Ecto neural progenitor cell (in vitro differentiated cells): ENCODE data around the gene HMGCS1.
"Not testable (repeated sequence)": the region's sequence is repeated elsewhere in the genome, so short reads cannot be mapped to it uniquely, and the experiment has no call there.

Experiments used
- DNase-seq: peaks from one replicate; pipeline ENCODE4 v3.0.0-alpha.2; 2018; ENCODE audit warnings: low spot score

Gene HMGCS1

DNA sequence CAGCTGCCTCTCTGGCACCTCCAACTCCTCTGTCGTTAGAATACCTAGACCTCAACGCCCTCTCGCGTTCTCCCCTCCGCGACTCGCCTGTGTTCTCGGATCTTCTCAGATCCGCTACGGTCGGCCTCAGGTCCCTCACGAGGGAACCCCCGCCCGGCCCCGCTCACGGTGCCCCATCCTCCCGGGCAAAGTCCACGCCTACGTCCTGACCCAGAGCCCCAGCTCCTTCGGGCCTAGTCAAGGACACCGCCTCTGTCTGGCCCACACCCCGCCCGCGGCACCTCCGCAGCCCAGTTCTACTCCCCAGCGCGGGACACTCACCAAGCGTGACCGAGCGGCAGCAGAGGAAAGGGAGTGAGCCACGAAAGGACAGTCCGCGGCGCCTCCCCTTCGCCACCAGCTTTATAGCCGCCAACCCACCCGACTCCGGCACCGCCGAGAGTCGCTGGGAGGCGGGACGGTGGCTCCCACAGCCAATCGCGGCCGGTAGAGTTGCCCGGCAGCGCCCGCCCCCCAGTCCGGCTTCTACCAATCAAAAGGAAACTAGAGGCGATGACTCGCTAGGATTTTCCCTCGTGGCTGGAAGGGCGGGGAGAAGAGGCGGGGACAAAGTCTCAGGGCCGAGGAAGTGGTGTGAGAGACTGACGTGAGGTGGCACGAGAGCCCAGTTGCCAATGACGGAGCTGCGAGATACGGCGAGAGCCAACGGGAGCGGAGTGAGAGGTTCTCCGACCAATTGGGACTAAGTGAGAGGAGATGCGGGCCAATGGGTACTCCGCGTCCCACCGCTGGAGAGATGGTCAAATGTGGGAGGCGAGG, at the start of gene HMGCS1:
Gene HMGCS1 (minus strand): TSS at position 378 of the 819 bp plus-strand sequence. CDS start 14,447 bp downstream, outside the sequence.
- DNase-seq, result peak; percentile 99

DNA sequence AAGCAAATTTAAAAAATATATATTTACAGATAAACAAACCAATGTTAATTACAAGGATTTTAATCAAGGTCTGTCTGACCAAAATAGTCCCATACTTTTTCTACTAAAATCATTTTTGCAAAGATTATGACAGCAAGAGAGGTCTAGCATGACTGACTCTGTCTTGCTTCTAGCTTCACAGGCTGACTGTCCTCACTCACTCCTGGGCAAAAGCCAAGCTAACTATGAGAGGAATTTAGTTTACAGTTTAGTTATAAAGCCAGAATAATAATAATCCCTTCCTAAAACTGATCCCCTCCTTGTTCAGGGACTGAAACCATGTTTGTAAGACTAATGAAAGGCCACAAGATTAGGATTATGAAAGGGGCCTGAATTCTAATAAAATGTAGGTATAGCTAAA, 45.5 kb upstream of the HMGCS1 start:
- no peak for DNase-seq

DNA sequence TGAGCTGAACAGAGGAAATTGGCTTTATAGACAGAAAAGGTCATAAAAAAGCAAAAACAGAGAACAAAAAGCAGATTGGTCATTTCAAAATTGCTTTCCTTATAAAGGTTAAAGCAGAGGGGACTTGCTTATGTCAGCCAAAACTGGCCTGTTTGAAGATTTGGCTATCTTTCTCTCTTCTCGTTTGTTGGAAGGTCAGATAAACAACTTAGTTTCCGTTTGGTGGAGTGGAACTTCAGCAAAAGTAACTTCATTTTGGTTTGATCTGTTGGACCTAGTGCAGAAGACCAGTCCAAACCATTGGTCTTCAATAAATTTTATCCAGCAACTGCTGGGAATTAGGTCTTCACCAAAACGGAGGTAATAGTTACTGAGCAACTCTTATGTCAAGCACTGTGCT, 45.1 kb upstream of the HMGCS1 start:
- DNase-seq, result no peak

DNA sequence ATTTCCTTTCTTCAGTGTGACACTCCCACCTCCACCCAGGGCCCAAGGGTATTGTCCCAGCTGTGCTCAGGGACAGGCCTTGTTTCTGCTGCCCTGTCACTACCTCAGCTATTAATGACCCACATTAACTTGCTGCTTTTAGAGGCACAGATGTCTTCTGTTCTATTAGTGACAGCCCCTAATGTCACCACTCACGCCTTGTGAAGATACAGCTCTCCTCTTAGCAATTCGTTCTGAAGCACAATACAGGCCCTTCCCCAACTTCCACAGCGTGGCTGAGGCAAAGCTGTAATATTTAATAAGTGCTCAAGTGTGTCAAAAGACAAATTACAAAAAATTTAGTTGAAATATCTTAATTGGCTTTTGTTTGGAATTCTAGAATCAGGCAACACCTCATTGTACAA, 44.7 kb upstream of the HMGCS1 start:
- no peak for DNase-seq

DNA sequence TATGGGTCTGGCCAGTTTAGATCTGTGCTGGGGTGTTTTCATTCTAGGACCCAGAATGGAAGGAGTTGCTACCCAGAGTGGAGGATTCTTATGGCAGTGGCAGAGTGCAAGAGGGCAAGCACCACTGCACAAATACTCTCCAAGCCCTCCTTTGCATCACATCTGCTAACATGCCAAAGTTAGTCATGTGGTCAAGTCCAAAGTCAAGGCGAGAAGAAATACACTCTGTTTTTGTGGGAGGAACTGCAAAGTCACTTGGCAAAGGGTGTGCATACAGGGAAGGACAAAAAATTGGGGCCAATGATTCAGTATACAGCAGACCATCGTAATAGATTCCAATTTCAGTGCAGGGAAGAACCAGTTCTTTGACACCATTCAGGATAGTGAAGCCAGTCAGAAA, 43.9 kb upstream of the HMGCS1 start:
- no peak for DNase-seq

DNA sequence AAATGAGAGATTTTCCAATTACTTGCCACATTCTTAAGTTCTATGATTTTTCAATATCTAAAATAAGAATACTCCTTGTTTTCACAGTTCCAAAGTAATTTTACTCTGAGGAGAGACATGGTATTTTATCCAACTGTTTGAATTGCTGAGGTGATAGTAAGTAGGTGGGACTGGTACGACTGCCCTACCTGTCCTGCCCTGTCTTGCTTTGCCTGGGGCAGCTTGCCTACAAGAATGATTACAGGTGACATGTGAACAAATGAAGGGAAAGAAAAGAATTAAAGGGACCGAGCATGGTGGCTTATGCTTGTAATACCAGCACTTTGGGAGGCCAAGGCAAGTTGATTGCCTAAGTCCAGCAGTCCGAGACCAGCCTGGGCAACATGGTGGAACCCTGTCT, 41.6 kb upstream of the HMGCS1 start:
- no peak for DNase-seq

DNA sequence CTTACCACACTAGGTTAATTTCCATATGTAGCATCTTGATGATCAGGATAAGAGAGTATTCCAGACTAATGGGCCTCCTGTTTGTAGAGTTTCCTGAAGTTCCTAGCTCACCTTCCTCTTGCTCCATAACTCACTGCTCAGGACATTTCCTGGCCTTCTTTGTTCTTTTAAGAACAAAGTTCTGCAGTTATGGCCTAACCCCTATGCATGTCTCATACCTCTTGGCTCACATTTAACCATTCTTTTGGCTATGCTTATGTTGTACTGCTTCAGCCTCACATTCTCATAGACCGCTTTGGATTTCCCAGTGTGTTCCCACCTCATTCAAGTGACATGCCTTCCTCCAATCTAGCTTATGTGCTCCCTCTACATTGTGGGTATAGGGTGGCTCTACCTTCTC, 40.5 kb upstream of the HMGCS1 start:
- DNase-seq, result no peak

DNA sequence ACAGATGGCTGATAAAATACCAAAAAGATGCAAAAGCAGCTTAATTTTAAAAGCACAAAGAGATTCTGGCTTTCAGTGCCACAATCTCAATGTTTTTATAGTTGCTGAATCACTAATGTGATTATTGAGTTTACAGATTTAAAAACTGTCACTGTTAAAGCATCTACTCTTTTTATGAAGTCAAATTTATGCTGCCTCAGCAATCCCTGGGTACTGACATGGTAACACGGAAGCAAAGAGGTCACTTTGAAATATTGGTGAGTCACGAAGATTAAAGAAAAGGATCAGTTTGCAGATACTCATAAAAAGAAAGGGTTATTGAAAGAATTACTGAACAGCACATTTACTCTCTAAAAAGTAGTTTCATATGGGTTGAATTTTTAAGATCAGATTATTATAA, 39.7 kb upstream of the HMGCS1 start:
- no peak for DNase-seq

DNA sequence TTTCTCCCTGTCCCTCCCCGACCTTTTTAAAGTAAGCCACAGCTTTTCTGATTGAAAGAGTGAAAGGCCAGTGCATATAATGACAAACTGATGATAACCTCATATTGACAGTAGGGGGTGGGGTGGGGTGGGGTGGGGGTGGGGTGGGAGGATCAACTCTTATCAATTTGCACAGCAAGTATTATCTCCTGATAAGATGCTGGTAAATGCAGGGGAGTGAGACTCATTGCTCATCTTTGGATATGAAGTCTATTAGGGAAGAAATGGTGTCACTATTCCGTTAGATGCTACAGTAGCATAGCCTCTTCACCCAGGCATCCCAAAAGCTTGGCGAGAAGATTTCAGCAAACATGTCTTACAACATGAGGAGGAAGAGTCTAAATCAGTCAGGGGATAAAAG, 38.9 kb upstream of the HMGCS1 start:
- DNase-seq, result no peak

DNA sequence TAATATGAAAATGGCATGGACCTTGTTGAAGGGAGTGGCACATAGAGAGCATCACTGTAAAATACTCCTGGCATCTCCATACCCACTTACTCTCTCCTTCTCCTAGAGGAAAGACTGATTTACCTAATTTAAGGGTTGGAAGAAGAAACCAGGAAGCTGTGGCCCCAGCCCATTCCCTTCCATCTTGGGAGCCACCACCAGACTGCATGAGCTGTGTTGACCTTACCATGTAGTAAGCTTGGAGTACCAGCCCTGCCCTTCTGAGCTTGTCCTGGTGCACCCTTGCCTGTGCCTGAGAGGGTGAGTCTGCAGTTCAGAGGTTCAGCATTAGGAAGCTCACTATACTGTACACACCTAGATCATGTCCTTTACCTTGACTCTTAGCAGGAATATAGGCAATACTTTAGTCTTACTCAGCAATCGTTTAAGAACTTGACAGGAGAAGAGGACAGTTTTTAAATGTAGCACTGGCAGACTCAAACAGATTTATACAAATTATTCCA, 35.7 kb upstream of the HMGCS1 start:
- no peak for DNase-seq

DNA sequence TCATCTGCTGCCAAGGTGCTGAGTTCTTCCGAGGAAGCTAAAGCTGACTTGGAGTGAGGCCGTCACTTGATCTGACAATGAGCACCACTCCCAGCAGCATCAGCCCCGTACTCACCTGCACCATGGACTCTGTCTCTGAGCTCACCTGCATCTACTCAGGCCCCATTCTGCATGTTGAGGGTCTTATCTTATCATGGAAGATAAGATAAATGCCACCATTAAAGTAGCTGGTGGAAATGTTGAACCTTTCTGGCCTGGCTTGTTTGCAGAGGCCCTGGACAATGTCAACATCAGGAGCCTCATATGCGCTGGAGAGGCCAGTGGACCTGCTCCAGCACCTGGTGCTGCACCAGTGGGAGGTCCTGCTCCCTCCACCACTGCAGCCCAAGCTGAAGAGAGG, 35.0 kb upstream of the HMGCS1 start:
- DNase-seq, result no peak

DNA sequence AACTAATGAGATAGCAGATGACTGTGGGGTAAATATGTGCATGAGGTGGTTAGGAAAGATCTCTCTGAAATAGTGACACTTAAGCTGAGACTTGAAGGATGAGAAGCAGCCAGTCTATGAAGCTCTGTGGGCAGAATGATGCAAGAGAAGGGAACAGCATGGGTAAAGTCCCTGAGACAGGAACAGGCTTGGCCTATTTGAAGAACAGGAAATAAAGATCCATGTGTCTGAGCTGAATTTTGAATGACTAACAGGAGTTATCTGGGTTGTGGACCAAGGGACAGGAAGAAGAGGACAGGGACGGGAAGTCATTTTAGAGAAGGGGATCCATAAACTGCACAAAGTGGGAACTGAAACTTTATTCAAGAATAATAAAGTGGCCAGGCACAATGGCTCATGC, 25.6 kb upstream of the HMGCS1 start:
- no peak for DNase-seq

DNA sequence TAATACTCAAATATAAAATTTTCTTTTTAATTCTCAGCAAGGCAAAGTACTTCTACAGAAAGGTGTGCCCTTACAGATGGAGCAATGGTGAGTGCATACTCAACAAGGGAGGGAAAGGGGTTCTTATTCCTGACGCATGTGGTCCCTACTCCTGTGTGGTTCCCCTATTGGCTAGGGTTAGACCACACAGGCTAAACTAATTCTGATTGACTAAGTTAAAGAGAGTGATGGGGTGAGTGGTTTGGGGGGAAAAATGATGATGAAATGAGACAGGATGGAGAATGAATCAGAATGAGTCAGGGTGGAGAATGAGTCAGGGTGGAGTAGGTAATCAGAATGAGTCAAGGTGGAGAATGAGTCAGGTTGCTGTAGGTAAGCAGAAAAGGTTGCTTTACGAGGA, 22.9 kb upstream of the HMGCS1 start:
- DNase-seq, result no peak

DNA sequence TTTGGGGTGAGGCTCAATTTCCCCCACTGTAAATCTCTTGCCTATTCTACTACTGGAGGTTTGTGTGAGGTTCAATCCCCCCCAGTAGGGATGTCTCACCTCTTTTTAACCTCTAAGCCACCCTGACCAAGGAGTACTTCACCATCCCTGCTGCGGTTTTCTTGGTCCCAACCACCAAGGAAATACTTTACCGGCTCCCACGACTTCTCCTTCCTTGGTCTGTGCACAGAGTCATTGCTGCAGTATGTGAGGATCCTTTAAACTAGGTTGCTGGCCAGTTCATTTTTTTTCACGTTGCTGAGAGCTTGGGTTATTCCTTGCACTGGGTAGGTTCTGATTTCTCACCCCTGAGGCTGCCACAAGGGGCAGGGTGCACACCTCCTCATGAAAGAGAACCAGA, 22.5 kb upstream of the HMGCS1 start:
- no peak for DNase-seq

DNA sequence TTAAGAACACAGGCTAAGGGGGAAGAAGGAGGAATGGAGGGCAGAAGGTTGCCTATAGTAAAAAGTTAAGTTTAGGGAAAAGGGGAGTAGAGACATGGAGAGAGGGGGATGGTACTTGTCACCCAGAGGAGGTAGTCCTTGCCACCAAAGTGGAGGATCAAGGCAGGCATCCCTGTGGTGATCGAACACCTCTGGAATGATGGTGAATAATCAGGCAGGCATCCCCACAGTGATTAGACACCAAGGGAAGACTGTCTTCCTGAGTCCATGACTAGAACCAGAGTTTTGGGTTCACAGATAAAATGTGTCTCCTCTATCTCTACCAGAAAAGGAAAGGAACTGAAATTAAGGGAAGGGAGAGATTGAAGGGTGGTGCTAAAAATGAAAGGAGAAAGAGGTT, 19.2 kb upstream of the HMGCS1 start:
- DNase-seq, result no peak

DNA sequence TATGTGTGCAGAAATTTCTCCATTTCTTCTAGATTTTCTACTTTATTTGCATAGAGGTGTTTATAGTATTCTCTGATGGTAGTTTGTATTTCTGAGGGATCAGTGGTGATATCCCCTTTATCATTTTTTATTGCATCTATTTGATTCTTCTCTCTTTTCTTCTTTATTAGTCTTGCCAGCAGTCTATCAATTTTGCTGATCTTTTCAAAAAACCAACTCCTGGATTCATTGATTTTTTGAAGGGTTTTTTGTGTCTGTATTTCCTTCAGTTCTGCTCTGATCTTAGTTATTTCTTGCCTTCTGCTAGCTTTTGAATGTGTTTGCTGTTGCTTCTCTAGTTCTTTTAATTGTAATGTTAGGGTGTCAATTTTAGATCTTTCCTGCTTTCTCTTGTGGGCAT, 12.4 kb upstream of the HMGCS1 start:
- not testable (repeated sequence) for DNase-seq

DNA sequence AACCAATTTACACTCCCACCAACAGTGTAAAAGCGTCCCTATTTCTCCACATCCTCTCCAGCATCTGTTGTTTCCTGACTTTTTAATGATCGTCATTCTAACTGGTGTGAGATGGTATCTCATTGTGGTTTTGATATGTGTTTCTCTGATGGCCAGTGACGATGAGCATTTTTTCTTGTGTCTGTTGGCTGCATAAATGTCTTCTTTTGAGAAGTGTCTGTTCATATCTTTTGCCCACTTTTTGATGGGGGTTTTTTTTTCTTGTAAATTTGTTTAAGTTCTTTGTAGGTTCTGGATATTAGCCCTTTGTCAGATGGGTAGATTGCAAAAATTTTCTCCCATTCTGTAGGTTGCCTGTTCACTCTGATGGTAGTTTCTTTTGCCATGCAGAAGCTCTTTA, 10.3 kb upstream of the HMGCS1 start:
- not testable (repeated sequence) for DNase-seq

DNA sequence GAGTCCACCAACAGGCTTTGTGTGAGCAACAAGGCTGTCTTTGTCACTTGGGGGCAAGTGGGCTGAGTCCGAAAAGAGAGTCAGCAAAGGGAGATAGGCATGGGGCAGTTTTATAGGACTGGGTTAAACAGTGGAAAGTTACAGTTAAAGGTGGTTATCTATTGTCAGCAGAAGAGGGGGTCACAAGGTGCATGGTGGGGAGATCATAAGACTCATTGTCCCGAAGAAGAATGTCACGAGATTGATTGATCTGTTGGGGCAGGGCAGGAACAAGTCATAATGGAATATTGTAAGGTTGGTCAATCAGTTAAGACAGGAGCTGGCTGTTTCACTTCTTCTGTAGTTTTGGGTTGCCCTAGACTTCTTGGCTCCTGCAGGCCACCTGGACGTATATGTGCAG, 7.6 kb upstream of the HMGCS1 start:
- no peak for DNase-seq

DNA sequence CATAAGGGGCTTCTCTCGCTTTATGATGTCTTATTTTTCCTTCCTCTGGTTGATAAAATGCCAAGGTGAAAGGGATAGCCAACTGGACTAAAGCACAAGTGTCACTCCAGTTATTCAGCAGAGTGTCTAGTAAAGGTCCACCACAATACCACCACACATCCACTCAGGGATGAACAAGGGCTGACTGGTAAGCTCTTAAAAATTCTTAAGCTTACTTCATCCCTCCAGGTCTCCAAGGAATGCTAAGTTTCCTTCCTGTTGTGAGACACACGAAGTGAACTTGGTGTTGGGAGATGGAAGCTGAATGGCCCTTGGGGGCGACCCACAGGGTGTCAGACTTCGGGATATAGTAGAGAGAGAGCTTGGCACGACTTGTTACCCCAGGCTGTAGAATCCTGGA, 3.2 kb upstream of the HMGCS1 start:
- DNase-seq, result no peak

DNA sequence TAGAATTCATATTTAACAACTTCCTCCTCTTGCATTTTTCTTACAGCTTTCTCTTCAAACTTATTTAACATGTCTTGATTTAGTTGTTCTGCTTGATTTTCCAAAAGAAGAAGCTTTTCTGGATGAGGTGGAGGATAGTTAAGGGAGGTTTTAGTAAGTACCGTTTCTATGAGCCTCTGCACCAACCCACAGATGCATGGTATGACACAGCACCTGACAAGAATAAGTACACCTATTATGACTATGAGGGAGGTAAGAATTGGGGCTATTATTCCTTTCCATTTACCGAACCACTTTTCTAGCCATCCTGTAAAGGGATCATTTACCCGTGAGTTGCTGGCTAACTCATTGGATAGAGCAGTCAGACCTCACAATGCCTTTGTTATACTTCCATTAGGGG, 2.5 kb upstream of the HMGCS1 start:
- DNase-seq, result no peak

DNA sequence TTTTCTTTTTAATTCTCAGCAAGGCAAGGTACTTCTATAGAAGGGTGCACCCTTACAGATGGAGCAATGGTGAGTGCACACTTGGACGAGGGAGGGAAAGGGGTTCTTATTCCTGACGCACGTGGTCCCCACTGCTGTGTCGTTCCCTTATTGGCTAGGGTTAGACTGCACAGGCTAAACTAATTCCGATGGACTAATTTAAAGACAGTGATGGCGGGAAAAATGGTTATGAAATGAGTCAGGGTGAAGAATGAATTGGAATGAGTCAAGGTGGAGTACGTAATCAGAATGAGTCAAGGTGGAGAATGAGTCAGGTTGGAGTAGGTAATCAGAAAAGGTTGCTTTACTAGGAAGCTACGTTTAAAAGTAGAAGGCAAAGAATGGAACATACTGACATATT, 2.1 kb upstream of the HMGCS1 start:
- no peak for DNase-seq

DNA sequence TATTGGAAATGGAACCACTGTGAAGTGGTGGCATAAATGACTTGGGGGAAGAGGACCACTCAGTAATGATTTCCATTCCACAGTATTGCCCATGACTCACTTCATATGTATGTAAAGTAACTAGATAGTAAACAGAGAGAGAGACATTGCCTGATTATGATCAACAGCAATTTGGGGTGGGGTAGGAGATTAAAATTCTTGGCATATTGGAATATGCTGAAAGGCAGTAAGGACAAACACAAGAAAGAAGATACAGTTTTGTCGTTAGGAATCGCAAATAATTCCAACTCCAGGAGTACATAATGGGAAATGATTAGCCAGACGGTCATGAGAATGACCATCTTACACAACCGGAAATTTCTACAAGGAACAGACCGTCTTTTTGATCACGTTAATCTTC, 1.5 kb upstream of the HMGCS1 start:
- DNase-seq, result no peak

DNA sequence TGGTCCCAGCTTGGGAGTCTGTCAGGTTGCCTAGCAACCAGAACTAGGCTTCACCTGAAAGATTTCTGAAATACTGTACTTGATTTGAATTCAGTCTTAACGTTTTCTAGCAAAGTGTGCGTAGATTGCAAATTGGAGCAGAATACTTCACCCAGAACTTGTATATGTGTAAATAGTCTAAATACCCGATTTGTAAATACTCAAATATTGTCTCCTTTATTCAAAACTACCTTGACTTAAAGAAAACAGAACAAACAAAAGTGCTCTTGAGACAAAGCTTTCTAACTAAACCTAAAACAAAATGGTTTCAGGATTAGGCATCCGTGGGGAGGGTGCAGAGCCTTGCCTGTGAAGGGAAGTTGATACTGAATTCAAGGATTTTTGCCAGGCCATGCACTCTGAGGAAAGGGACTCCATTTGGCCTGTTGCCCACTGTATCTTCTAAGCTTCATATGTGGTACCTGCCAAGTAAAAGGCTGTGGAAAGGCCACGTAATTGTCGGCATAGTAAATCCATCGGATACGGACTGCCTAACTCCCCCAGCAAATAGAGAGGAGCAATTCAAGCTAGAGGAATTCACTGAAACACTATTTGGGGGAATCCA, 744 bp upstream of the HMGCS1 start:
- DNase-seq, result peak; percentile 53

DNA sequence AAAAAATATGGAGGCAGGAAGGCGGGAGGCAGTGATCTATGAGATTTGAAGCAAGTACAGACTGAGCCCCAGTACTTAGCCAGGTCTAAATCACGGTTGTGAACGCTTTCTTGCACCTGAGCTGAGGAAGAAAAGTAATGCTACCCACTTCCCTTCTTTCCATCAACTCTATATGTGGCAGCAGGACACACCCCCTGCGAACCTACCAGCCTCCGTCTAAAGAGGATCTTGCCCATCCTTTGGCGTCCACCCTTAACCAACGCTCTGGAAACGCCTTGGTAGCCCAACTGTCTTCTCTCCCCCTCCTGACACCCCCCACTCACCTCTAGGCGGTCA, 545 bp downstream of the HMGCS1 start:
- no peak for DNase-seq
